Skeletal muscle satellite cell (primary cell): ENCODE data around the gene DOCK6.

Experiments
- H3K27me3 ChIP-seq: 2 replicates; pipeline ENCODE4 v1.7.0; 2013; ENCODE audit warnings: low read length; ENCODE audit not compliant: control insufficient read depth, insufficient read depth
- H3K36me3 ChIP-seq: 2 replicates; pipeline ENCODE4 v1.7.0; 2013; ENCODE audit warnings: mild to moderate bottlenecking, control low read depth, low read length; ENCODE audit not compliant: insufficient read depth
- H3K4me1 ChIP-seq: 2 replicates; pipeline ENCODE4 v1.7.0; 2013; ENCODE audit warnings: low read length; ENCODE audit not compliant: control insufficient read depth, insufficient read depth
- H3K4me2 ChIP-seq: 2 replicates; pipeline ENCODE4 v1.7.0; 2013; ENCODE audit warnings: mild to moderate bottlenecking, low read length
- H3K4me3 ChIP-seq: 2 replicates; pipeline ENCODE4 v1.7.0; 2013; ENCODE audit warnings: low read length
- H3K9ac ChIP-seq: 2 replicates; pipeline ENCODE4 v1.7.0; 2013; ENCODE audit warnings: mild to moderate bottlenecking, low read depth, low read length, moderate library complexity
- H3K9me3 ChIP-seq: replicated peaks from 2 replicates; pipeline ENCODE4 v1.7.0; 2013; ENCODE audit warnings: mild to moderate bottlenecking, control low read depth, low read length

The DOCK6 gene

GRCh38 chr19:11230621-11231386, 31.5 kb downstream of the DOCK6 start:
- H3K4me1 ChIP-seq, result no peaks in the 10 kb centered on the region
- H3K36me3 ChIP-seq, result peaks cover 27% of the 10 kb centered on the region

DNA sequence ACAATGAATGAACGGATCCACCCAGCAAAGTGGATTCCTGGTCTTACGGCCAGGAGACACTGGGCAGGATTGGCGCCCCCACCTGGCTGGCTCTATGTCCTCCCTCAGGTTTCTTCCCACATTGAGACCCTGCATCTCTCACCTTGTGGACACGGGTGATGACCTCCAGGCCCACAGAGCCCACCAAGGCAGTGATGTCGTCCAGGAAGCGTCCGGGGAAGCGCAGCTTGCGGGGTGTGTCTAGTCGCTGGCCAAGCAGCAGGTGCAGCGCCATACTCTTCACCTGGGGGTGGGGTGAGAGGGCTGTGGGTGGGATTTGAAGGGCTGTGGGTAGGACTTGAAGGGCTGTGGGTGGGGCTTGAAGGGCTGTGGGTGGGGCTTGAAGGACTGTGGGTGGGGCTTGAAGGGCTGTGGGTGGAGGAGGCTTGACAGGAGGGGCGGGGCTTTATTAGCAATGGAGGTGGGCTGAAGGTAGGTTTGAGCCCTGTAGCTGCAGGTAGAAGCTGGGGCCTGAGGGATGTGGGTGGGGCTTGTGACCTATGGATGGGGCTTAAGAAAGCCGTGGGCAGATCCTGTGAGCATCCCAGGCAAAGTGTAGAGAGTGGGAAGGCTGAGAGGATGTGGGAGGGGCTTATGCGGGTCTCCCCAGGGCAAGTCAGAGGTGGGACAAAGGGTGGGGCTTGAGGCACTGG, 35.0 kb downstream of the DOCK6 start:
- H3K9ac ChIP-seq, result no peak overlapping the region
- H3K4me2 ChIP-seq, result no peak overlapping the region
- H3K9me3 ChIP-seq, result no peaks in the 10 kb centered on the region
- H3K27me3 ChIP-seq, result no peaks in the 10 kb centered on the region
- no peak overlapping the region for H3K4me3 ChIP-seq
- peaks cover 26% of the 10 kb centered on the region for H3K36me3 ChIP-seq
- H3K4me1 ChIP-seq, result no peaks in the 10 kb centered on the region

More at GRCh38 chr19:11230621-11231386, 31.5 kb downstream of the DOCK6 start:
- H3K27me3 ChIP-seq, result no peaks in the 10 kb centered on the region
- H3K9ac ChIP-seq, result no peak overlapping the region
- H3K4me2 ChIP-seq, result no peak overlapping the region
- no peaks in the 10 kb centered on the region for H3K9me3 ChIP-seq
- no peak overlapping the region for H3K4me3 ChIP-seq

DNA sequence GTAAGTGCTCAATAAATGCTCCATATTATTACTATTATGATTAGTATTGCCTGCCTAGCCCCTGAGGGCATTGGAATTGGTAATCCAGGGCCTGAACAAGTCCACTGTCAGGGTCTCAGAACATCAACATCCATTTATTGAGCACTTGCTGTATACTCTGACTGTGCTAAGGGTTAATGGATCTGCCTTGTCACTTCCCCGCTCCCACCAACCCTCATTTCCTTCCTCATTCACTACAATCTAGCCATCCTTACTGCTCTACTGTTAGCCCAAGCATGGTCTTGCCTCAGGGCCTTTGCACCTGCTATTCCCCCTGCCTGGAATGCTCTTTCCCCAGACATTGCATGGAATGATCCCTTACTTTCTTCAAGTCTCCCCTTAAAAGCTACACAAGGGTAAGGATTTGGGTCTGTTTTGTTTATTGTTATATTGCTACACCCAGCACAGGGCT, 35.6 kb downstream of the DOCK6 start:
- Histone ChIP-seq H3K9ac (no peak overlapping the region), H3K36me3 (peaks cover 26% of the 10 kb centered on the region), H3K4me3 (no peak overlapping the region), H3K4me2 (no peak overlapping the region), H3K27me3 (no peaks in the 10 kb centered on the region), H3K4me1 (no peaks in the 10 kb centered on the region), H3K9me3 (peaks cover 3% of the 10 kb centered on the region)

- Histone ChIP-seq H3K4me1 (no peaks in the 10 kb centered on the region), H3K4me2 (no peak overlapping the region), H3K9me3 (peaks cover 9% of the 10 kb centered on the region), H3K36me3 (peaks cover 34% of the 10 kb centered on the region), H3K27me3 (no peaks in the 10 kb centered on the region), H3K9ac (no peak overlapping the region), H3K4me3 (no peak overlapping the region)
These were observed 36.5 kb downstream of the DOCK6 start for GRCh38 chr19:11225815-11226214.

- Histone ChIP-seq H3K36me3 (peaks cover 34% of the 10 kb centered on the region), H3K27me3 (no peaks in the 10 kb centered on the region), H3K9me3 (peaks cover 9% of the 10 kb centered on the region), H3K4me1 (no peaks in the 10 kb centered on the region), H3K4me3 (no peak overlapping the region), H3K9ac (no peak overlapping the region), H3K4me2 (no peak overlapping the region)
These were observed 37.2 kb downstream of the DOCK6 start for GRCh38 chr19:11225172-11225571.

- Histone ChIP-seq H3K27me3 (no peaks in the 10 kb centered on the region), H3K9me3 (peaks cover 9% of the 10 kb centered on the region), H3K4me1 (no peaks in the 10 kb centered on the region), H3K4me3 (no peak overlapping the region), H3K36me3 (peaks cover 34% of the 10 kb centered on the region), H3K4me2 (no peak overlapping the region), H3K9ac (no peak overlapping the region)
These were observed 37.9 kb downstream of the DOCK6 start for GRCh38 chr19:11224429-11224828.

- Histone ChIP-seq H3K27me3 (no peaks in the 10 kb centered on the region), H3K36me3 (peaks cover 34% of the 10 kb centered on the region), H3K4me1 (no peaks in the 10 kb centered on the region), H3K9ac (no peak overlapping the region), H3K4me3 (no peak overlapping the region), H3K4me2 (no peak overlapping the region), H3K9me3 (peaks cover 9% of the 10 kb centered on the region)
These were observed 39.1 kb downstream of the DOCK6 start for GRCh38 chr19:11223200-11223599.

- Histone ChIP-seq H3K4me2 (no peak overlapping the region), H3K9me3 (peaks cover 9% of the 10 kb centered on the region), H3K9ac (no peak overlapping the region), H3K4me1 (no peaks in the 10 kb centered on the region), H3K4me3 (no peak overlapping the region), H3K27me3 (no peaks in the 10 kb centered on the region), H3K36me3 (peaks cover 33% of the 10 kb centered on the region)
These were observed 41.2 kb downstream of the DOCK6 start for GRCh38 chr19:11221082-11221598.

- H3K9me3 ChIP-seq, result no peaks in the 10 kb centered on the region
These were observed 47.9 kb downstream of the DOCK6 start for GRCh38 chr19:11214387-11214786.

GRCh38 chr19:11210656-11210928, 51.7 kb downstream of the DOCK6 start:
- Histone ChIP-seq H3K9ac (no peak overlapping the region), H3K36me3 (peaks cover 21% of the 10 kb centered on the region), H3K27me3 (no peaks in the 10 kb centered on the region), H3K4me3 (no peak overlapping the region), H3K4me2 (no peak overlapping the region), H3K9me3 (no peaks in the 10 kb centered on the region), H3K4me1 (no peaks in the 10 kb centered on the region)

More at GRCh38 chr19:11214387-11214786, 47.9 kb downstream of the DOCK6 start:
- no peak overlapping the region for H3K9ac ChIP-seq
- peaks cover 29% of the 10 kb centered on the region for H3K36me3 ChIP-seq
- no peaks in the 10 kb centered on the region for H3K4me1 ChIP-seq
- H3K4me2 ChIP-seq, result no peak overlapping the region
- no peak overlapping the region for H3K4me3 ChIP-seq
- H3K27me3 ChIP-seq, result no peaks in the 10 kb centered on the region

GRCh38 chr19:11209839-11210655, 52.3 kb downstream of the DOCK6 start:
- Histone ChIP-seq H3K27me3 (no peaks in the 10 kb centered on the region), H3K36me3 (peaks cover 17% of the 10 kb centered on the region), H3K9me3 (no peaks in the 10 kb centered on the region), H3K4me2 (no peak overlapping the region), H3K9ac (no peak overlapping the region), H3K4me3 (no peak overlapping the region), H3K4me1 (peaks cover 5% of the 10 kb centered on the region)
